NCI-H82 (cell line): ENCODE results near the gene PSMD3.
"Not testable (repeated sequence)": the region's sequence is repeated elsewhere in the genome, so short reads cannot be mapped to it uniquely, and the experiment has no call there.

ENCODE experiments used
- DNase-seq: peaks from one replicate; lab custom pipeline; 2025; lab: John Stamatoyannopoulos, UW

PSMD3 gene

DNA sequence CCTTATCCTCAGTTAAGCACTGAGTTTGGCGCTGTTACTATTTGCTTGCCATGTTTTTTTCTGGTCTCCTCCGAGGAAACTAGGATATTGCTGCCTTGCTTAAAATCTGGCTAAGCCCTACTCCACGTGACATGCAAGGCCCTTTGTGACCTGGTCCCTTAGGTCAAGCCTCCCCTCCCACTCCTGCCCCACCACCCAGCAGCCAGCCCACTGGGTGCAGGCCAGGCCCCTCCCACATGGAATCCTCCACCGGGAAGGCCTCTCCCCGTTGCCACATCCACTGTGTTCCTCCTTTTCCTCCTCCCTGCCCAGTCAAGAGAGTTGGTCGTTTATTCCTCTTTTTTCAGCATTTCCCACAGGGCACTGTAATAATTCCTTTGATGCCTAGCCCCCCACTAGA is 16.2 kb downstream of the PSMD3 start:
- no peak for DNase-seq

DNA sequence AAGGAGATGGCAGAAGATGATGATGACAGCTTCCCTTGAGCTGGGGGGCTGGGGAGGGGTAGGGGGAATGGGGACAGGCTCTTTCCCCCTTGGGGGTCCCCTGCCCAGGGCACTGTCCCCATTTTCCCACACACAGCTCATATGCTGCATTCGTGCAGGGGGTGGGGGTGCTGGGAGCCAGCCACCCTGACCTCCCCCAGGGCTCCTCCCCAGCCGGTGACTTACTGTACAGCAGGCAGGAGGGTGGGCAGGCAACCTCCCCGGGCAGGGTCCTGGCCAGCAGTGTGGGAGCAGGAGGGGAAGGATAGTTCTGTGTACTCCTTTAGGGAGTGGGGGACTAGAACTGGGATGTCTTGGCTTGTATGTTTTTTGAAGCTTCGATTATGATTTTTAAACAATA is 16.9 kb downstream of the PSMD3 start:
- no peak for DNase-seq

DNA sequence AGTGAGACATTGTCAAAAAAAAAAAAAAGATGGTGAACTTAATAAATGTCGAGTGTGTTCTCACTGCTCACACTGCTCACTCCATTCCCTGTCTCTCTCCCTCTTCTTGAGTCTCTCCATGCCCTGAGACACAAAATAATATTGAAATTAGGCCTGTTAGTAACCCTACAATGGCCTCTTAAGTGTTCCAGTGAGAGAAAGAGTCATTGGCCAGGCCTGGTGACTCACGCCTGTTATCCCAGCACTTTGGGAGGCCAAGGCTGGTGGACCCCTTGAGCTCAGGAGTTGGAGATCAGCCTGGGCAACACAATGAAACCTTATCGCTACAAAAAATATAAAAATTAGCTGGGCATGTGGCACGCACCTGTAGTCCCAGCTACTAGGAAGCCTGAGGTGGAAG is 18.5 kb downstream of the PSMD3 start:
- DNase-seq = no peak

DNA sequence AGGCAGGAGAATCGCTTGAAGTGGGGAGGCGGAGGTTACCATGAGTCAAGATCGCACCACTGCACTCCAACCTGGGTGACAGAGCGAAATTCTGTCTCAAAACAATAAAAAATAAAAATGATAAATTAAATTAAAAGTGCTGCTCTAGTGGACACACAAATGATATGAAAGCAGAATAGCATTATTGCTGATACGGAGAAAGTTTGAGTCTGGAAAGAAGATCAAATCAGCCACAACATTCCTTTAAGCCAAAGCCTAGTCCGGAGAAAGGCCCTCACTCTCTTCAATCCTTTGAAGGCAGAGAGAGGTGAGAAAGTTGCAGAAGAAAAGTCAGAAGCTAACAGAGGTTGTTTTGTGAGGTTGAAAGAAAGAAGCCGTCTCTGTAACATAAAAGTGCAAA is 19.6 kb downstream of the PSMD3 start:
- no peak for DNase-seq

DNA sequence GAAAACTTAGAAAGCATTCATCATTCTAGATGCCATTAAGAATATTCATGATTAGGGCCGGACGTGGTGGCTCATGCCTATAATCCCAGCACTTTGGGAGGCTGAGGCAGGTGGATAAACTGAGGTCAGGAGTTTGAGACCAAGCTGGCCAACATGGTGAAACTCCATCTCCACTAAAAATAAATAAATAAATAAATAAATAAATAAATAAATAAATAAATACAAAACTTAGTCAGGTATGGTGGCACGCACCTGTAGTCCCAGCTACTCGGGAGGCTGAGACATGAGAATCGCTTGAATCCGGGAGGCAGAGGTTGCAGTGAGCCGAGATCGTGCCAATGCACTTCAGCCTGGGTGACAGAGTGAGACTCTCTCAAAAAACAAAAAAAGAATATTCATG is 20.7 kb downstream of the PSMD3 start:
- not testable (repeated sequence) for DNase-seq

DNA sequence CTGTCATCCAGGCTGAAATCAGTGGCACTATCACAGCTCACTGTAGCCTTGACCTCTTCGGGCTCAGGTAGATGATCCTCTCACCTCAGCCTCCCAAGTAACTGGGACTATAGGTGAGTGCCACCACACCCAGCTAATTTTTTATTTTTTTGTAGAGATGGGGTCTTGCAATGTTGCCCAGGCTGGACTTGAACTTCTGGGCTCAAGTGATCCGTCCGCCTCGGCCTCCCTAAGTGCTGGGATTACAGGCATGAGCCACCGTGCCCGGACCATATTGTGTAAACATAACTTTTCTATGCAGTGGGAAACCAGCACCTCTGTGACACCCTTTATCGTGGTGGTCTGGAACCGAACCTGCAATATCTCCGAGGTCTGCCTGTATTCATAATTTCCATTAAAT is 23.5 kb downstream of the PSMD3 start:
- no peak for DNase-seq

DNA sequence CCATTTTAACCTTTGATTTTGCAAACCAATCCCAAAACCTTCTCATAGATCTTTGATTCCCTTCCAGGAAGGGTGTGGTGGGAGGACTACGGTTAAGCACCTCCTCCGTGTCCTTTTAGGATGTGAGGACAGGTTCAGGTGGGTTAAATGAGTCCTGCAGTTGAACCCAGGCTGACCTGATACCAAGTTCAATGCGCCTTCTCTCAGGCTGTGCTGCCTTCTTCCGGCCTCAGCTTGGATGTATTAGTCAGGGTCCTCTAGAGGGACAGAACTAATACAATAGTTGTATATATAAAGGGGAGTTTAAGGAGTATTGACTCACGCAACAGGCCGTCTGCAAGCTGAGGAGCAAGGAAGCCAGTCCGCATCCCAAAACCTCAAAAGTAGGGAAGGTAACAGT is 24.1 kb downstream of the PSMD3 start:
- DNase-seq = no peak

DNA sequence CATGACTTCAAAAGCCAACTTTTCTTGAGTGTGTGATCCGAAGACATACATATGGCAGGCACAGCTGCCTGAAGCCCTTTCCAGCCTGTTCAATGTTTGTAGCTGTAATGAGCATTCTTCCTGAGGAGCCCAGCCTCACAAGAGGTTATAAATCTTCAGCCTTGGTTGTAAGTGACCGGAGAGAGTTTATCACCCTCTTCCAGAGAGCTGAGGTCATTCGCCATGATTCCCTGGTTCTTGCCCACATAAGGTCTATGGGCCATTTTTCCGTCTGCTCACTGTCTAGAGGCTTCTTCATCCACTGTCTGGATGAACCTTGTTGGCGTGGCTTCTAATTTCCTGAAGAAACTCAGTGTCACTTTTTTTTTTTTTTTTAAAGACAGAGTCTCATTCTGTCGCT is 24.9 kb downstream of the PSMD3 start:
- no peak for DNase-seq

DNA sequence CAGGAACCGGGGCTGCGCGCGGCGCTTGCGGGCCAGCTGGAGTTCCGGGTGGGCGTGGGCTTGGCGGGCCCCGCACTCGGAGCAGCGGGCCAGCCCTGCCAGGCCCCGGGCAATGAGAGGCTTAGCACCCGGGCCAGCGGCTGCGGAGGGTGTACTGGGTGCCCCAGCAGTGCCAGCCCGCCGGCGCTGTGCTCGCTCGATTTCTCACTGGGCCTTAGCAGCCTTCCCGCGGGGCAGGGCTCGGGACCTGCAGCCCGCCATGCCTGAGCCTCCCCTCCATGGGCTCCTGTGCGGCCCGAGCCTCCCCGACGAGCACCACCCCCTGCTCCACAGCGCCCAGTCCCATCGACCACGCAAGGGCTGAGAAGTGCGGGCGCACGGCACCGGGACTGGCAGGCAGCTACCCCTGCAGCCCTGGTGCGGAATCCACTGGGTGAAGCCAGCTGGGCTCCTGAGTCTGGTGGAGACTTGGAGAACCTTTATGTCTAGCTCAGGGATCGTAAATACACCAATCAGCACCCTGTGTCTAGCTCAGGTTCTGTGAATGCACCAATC is 30.4 kb downstream of the PSMD3 start:
- DNase-seq = not testable (repeated sequence)

DNA sequence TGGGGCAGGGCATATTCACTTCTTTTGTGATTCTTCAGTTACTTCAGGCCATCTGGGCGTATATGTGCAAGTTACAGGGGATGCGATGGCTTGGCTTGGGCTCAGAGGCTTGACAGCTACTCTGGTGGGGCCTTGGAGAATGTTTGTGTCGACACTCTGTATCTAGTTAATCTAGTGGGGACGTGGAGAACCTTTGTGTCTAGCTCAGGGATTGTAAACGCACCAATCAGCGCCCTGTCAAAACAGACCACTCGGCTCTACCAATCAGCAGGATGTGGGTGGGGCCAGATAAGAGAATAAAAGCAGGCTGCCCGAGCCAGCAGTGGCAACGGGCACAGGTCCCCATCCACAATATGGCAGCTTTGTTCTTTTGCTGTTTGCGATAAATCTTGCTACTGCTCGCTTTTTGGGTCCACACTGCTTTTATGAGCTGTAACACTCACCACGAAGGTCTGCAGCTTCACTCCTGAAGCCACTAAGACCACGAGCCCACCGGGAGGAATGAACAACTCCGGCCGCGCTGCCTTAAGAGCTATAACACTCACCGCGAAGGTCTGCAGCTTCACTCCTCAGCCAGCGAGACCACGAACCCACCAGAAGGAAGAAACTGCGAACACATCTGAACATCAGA is 31.5 kb downstream of the PSMD3 start:
- DNase-seq = not testable (repeated sequence)

DNA sequence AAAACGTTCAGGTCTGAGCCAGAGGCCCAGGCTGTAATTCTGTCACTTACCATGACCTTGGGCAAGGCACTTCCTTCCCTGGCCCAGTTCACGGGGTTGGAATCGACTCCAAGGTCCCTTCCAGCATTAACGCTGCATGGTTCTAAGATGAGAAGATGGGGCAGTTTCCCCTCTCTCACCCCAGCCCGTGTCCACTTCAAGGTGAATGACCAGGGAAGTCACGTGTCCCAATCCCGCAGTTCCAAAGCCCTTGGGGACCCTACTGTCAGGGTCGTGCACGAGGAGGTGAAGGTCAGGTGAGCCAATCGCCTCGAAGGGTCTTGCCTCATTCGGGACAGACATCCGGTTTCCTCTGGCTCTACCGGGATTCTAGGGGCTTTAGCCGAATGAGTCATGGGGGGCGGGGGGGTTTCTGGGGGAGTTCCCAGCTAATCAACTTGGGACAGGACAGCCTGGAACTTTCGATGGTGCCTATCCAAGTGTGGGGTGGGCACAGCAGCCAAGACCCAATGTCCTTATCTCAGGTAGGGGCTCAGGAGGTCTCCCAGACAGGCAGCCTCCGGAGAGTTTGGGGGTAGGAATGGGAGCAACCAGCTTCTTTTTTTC is 33.9 kb downstream of the PSMD3 start:
- no peak for DNase-seq

DNA sequence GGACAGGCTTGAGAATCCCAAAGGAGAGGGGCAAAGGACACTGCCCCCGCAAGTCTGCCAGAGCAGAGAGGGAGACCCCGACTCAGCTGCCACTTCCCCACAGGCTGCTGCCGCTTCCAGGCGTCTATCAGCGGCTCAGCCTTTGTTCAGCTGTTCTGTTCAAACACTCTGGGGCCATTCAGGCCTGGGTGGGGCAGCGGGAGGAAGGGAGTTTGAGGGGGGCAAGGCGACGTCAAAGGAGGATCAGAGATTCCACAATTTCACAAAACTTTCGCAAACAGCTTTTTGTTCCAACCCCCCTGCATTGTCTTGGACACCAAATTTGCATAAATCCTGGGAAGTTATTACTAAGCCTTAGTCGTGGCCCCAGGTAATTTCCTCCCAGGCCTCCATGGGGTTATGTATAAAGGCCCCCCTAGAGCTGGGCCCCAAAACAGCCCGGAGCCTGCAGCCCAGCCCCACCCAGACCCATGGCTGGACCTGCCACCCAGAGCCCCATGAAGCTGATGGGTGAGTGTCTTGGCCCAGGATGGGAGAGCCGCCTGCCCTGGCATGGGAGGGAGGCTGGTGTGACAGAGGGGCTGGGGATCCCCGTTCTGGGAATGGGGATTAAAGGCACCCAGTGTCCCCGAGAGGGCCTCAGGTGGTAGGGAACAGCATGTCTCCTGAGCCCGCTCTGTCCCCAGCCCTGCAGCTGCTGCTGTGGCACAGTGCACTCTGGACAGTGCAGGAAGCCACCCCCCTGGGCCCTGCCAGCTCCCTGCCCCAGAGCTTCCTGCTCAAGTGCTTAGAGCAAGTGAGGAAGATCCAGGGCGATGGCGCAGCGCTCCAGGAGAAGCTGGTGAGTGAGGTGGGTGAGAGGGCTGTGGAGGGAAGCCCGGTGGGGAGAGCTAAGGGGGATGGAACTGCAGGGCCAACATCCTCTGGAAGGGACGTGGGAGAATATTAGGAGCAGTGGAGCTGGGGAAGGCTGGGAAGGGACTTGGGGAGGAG is 34.7 kb downstream of the PSMD3 start, which contains the start of gene CSF3:
Gene CSF3 (plus strand): TSS at position 436 of the 993 bp plus-strand sequence. CDS start 35 bp downstream, at position 471.
- DNase-seq = no peak

DNA sequence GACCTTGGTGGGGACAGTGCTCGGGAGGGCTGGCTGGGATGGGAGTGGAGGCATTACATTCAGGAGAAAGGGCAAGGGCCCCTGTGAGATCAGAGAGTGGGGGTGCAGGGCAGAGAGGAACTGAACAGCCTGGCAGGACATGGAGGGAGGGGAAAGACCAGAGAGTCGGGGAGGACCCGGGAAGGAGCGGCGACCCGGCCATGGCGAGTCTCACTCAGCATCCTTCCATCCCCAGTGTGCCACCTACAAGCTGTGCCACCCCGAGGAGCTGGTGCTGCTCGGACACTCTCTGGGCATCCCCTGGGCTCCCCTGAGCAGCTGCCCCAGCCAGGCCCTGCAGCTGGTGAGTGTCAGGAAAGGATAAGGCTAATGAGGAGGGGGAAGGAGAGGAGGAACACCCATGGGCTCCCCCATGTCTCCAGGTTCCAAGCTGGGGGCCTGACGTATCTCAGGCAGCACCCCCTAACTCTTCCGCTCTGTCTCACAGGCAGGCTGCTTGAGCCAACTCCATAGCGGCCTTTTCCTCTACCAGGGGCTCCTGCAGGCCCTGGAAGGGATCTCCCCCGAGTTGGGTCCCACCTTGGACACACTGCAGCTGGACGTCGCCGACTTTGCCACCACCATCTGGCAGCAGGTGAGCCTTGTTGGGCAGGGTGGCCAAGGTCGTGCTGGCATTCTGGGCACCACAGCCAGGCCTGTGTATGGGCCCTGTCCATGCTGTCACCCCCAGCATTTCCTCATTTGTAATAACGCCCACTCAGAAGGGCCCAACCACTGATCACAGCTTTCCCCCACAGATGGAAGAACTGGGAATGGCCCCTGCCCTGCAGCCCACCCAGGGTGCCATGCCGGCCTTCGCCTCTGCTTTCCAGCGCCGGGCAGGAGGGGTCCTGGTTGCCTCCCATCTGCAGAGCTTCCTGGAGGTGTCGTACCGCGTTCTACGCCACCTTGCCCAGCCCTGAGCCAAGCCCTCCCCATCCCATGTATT is 35.7 kb downstream of the PSMD3 start:
- DNase-seq = no peak

DNA sequence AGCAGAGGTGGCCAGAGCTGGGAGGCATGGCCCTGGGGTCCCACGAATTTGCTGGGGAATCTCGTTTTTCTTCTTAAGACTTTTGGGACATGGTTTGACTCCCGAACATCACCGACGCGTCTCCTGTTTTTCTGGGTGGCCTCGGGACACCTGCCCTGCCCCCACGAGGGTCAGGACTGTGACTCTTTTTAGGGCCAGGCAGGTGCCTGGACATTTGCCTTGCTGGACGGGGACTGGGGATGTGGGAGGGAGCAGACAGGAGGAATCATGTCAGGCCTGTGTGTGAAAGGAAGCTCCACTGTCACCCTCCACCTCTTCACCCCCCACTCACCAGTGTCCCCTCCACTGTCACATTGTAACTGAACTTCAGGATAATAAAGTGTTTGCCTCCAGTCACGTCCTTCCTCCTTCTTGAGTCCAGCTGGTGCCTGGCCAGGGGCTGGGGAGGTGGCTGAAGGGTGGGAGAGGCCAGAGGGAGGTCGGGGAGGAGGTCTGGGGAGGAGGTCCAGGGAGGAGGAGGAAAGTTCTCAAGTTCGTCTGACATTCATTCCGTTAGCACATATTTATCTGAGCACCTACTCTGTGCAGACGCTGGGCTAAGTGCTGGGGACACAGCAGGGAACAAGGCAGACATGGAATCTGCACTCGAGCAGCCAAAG is 36.9 kb downstream of the PSMD3 start:
- no peak for DNase-seq

DNA sequence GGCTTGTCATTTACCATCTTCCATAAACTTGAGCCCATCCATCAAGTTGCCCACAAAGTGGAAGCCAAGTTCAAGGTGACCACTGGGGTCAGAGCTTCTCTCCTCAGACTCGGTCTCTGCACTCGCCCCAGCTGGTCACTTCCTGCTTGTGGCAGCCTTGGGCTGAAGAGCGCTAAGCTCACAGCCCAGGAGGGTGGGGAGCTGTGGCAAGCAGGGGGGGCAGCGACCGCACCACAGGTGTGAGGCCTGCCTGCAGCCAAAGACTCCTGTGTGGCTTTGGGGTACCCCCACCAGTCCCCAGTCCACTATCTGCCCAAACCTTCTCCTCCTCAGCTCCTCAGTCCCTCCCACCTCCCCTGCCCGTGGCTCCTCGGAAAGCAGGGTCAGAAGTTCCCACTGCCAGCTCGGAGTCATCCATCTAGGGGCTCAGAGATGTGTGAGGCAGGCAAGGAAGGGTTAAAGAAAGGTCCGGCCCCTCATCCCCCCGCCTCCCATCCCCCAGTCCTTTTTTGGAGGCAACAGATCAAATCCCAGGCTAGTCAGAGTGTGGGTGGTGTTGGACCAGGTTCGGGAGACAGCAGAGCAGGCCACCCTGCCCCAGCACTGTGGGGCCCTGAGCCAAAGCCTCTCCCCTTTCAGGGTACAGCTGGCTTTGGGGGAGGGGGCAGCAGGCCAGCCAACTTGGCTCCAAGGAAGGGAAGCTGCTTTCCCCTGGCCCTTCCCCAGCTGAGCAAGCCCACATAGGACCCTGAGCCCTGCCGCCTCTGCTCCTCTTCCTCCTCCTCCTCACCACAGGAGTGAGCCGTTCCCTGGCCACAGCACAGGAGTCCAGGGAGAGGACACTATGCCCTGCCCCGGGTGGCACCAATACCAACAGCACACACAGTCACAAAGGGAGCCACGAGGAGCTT is 37.9 kb downstream of the PSMD3 start:
- DNase-seq = no peak

DNA sequence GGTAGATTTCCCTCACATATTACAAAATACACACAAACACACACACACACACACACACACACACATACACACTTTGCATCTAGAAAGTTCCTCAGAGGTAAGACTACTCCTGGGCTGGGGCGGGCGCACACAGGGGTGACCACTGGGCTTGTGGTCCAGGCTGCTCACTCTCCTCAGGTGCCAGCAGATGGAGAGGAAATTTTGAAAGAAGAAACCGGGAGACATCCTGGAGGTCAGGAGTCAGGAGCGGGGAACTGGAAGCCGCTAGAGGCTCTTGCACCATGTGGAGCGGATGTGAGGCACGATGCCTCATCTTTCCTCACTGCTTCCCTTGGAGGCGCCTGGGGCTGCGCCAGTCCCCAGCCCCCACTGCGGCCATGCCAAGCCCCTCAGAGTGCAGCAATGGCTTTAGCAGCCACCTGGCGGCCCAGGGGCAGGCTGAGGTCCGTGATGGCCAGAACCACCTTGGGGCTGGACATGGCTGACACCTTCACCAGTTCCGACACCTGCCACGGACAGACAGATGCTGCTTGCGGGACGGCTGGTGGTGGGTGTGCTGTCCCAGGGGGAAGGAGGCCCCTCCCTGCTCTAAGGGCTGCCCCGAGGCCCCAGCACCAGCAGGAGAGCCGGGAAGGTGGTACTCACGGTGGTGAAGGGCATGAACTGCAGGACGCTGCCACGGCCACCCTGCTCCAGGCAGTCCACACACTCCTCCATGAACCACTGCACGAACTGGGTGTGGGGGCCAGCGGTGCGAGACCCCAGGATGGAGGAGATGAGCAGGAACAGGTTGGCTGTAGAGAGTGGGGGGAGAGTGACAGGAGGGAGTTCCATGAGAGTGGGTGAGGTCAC is 38.8 kb downstream of the PSMD3 start:
- no peak for DNase-seq

DNA sequence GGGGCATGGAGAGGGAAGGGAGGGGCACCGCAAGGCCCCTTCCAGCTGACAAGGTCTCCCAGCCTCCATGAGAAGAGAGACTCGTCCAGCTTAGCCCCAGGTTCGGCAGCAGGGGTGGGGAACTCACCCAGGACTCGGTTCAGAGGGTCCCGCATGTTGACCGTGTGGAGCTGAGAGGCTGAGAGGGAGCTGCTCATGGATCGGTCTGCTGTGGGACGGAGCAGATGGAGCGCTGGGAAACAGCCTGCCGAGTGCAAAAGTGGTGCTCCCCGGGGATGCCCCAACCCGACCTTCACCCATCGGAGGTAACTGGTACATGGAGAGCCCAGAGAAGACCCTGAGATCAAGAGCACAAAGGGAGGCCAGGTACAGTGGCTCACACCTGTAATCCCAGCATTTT is 39.5 kb downstream of the PSMD3 start:
- DNase-seq = no peak

DNA sequence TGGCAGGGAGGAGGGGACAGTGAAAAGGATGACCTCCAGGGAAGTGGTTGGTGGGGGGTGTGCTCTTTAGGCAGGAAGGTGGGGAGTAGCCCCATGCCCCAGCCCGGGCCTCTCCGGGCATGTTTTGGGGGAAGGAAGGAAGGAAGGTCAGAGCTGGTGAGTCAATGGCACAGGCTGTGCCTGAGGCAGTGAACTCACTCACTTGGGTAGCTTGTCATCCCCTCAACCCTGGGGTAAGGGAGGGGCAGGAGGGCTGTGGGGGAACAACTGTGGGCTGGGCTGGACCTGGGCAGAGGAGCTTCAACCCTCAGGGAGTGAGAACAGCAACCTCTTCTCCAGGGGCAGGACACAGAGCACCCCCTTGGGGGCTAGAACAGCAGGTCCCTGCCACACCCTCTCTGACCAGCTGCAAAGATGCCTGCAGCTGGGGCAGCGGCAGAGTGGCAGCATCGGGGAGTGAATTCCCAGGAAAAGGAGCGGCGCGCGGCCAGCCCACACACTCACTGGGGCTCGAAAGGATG is 40.9 kb downstream of the PSMD3 start:
- DNase-seq = no peak
